ENCODE measurements around the gene SLC26A2. TPM values are rescaled to one million over a fixed set of nuclear protein-coding genes. Genes with fewer than 3 reads are reported as not detected.

The SLC26A2 gene
- total and polyA plus RNA-seq, 7 donors = 6.4 to 88.8 (median 12.1) TPM

DNA sequence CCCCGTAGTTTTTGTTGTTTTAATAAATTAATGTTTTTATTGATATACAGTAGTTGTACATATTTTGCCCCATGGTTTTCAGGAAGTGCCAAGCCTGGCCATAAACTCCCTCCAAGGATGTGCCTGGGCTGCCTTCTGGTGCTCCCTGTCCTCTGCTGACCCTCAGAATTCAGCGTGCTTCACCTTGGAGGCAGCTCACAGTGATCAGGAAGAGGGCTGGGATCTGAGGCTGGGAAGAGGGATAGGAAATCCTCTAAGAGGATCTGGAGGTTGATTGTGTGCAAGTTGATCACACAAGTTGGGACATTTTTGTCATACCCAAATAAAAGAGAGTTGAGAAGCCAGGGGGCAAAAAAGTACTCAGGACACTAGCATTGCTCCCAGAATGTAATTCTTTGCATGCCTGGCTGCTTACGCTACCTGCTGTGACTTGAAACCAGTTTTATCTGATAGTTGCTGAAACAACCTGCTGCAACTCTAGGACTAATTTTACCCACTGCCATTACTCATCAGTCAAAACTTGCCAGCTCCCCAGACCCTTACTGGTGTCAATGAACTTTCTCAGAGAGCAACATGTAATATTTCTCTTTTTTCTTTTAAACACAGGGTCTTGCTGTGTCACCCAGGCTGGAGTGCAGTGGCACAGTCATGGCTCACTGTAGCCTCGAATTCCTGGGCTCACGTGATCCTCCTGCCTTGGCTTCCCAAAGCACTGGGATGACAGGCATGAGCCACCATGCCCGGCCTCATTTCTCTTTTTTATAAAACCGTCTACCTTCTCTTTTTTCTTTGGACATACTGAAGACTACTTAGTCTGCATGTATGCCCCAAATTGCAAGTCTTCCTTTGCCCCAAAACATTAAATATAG, 44.9 kb upstream of the SLC26A2 start:
- WGBS, 2 donors = 83 to 88% methylated on average over 7 of the region's 7 CpGs
- Histone ChIP-seq H3K27ac (no peak overlapping the region), H3K36me3 (no peaks in the 10 kb centered on the region), H3K9me3 (no peaks in the 10 kb centered on the region), H3K27me3 (no peaks in the 10 kb centered on the region), H3K4me3 (no peak overlapping the region), H3K4me1 (no peaks in the 10 kb centered on the region)
- intact Hi-C loops (cut with DNase I) = no loop called here
- TF ChIP-seq EP300 (IDR thresholded peaks at IDR 0.05) (no peak), POLR2A (IDR thresholded peaks at IDR 0.05) (no peak), POLR2AphosphoS5 (IDR thresholded peaks at IDR 0.05) (no peak)
- TF ChIP-seq, protein P1, sequence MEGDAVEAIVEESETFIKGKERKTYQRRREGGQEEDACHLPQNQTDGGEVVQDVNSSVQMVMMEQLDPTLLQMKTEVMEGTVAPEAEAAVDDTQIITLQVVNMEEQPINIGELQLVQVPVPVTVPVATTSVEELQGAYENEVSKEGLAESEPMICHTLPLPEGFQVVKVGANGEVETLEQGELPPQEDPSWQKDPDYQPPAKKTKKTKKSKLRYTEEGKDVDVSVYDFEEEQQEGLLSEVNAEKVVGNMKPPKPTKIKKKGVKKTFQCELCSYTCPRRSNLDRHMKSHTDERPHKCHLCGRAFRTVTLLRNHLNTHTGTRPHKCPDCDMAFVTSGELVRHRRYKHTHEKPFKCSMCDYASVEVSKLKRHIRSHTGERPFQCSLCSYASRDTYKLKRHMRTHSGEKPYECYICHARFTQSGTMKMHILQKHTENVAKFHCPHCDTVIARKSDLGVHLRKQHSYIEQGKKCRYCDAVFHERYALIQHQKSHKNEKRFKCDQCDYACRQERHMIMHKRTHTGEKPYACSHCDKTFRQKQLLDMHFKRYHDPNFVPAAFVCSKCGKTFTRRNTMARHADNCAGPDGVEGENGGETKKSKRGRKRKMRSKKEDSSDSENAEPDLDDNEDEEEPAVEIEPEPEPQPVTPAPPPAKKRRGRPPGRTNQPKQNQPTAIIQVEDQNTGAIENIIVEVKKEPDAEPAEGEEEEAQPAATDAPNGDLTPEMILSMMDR (IDR thresholded peaks at IDR 0.05) = no peak
- DNase-seq = no peak

DNA sequence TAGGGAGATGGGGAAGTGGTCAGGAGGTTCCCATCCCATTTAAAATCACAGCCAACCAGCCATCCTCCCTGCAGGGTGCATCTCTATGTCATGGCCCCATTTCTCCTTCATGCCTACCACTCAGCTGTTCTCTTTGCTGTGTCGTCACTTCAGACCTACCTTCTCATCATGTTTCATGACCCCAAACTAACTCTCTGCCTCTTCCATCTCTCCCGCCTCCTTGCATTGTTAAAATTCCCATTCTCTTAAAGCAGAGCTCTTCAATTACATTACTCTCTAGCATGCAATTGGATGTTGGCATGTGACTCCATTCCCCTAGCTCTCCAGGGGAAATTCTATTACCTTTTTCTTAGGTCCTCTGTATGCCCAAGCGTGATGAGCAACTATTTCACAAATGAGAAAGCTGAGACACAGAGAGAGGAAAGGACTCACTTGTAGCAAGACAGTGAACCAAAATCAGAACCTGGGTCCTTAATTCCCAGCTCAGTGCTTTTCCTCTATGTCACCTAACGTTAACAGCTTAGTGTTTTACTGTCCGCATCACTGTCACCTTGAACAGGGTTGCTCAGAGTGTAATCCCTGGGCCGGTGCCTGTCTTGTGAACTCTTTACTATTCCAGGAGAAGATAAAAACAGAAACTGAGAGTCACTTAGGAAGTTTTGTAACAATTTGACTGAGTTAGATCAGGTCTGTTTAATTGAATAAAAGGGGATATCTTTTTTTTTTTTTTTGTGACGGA, 44.1 kb upstream of the SLC26A2 start:
- Histone ChIP-seq H3K27ac (no peak overlapping the region), H3K27me3 (no peaks in the 10 kb centered on the region), H3K36me3 (no peaks in the 10 kb centered on the region), H3K4me1 (no peaks in the 10 kb centered on the region), H3K9me3 (no peaks in the 10 kb centered on the region), H3K4me3 (no peak overlapping the region)
- intact Hi-C loops (cut with DNase I) = no loop called here
- 90 to 95% methylated on average over 7 of the region's 7 CpGs for WGBS, 2 donors
- no peak for DNase-seq
- no peak for TF ChIP-seq EP300 (IDR thresholded peaks at IDR 0.05)
- TF ChIP-seq POLR2A (IDR thresholded peaks at IDR 0.05) = no peak
- TF ChIP-seq, protein P1 (IDR thresholded peaks at IDR 0.05) = no peak
- TF ChIP-seq POLR2AphosphoS5 (IDR thresholded peaks at IDR 0.05) = no peak

DNA sequence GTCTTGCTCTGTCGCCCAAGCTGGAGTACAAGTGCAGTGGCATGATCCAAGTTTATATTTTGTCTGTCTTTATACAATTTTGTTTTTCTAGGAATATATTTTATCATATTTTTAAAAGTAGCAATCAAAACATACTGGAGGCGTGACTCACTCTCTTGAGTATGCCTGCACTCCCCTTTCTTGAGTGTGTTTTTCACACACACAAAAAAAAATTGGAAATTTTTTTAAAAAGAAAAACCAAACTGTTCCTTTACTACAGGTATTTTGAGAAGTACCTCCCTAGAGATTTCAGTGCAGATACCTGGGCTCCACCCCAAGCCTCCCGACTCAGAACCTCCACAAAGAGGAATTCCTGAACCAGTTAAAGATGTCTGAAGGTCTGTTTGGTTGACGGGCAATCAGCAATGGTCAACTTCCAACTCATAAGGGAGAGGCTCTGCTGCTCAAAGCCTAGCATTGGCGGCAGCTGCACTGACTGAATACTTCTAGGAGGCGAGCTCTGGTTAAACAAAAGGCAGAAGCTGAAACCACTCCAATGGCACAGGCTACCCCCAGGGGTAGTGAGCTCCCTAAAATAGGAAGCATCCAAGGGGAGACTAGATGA, 43.4 kb upstream of the SLC26A2 start:
- Histone ChIP-seq H3K4me3 (no peak overlapping the region), H3K27ac (no peak overlapping the region), H3K4me1 (no peaks in the 10 kb centered on the region), H3K36me3 (no peaks in the 10 kb centered on the region), H3K27me3 (no peaks in the 10 kb centered on the region), H3K9me3 (no peaks in the 10 kb centered on the region)
- intact Hi-C loops (cut with DNase I) = no loop called here
- WGBS, 2 donors = 89 to 91% methylated on average over 6 of the region's 6 CpGs
- no peak for DNase-seq
- TF ChIP-seq, protein P1 (IDR thresholded peaks at IDR 0.05) = no peak
- TF ChIP-seq POLR2AphosphoS5 (IDR thresholded peaks at IDR 0.05) (no peak), EP300 (IDR thresholded peaks at IDR 0.05) (no peak), POLR2A (IDR thresholded peaks at IDR 0.05) (no peak)

DNA sequence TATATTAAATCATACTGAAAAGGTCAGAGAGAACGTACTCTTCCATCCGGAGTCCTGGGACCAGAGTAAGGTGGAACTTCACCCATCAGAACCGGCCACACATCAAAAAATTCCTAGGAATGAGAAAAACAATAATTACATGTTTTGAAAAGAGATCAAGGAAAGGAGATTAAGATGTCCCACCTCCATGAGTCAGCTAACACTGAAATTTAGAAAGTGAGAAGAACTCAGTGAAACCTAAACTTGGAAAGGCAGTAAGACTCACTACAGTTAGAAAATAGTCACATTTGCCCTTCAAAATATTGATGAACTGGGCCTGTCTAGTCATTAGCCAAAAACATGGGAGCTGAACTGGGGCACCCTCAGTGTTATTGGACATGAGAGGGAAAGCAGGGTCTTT, 39.0 kb upstream of the SLC26A2 start:
- WGBS, 2 donors = 92 to 96% methylated on average over 3 of the region's 3 CpGs
- intact Hi-C loops (cut with DNase I) = no loop called here
- no peak for DNase-seq
- H3K4me3 ChIP-seq = no peak overlapping the region
- TF ChIP-seq POLR2AphosphoS5 (IDR thresholded peaks at IDR 0.05) (no peak), POLR2A (IDR thresholded peaks at IDR 0.05) (no peak), EP300 (IDR thresholded peaks at IDR 0.05) (no peak)
- TF ChIP-seq, protein P1 (IDR thresholded peaks at IDR 0.05) = no peak
- H3K27ac ChIP-seq = no peak overlapping the region
- H3K36me3 ChIP-seq = no peaks in the 10 kb centered on the region
- H3K4me1 ChIP-seq = no peaks in the 10 kb centered on the region
- no peaks in the 10 kb centered on the region for H3K27me3 ChIP-seq
- H3K9me3 ChIP-seq = no peaks in the 10 kb centered on the region

All from sigmoid colon (tissue), 7 donors.